Spleen (tissue), 11 donors: ENCODE measurements around the gene PRR11. TPM values are rescaled to one million over a fixed set of nuclear protein-coding genes. Genes with fewer than 3 reads are reported as not detected.
A peak's percentile ranks its signal among the peaks of the same experiment; 100 is the strongest.
"Not testable (repeated sequence)": the region's sequence is repeated elsewhere in the genome, so short reads cannot be mapped to it uniquely, and the experiment has no call there.

ENCODE experiments used
- DNase-seq: peaks from one replicate; pipeline ENCODE4 v3.0.0-alpha.2; 2020
- H3K27ac ChIP-seq, 8 donors: fragments of 200-600 bp; sonication (generic) in 7 of 8; 1 replicate in 4 of 8; 2 replicates in 4 of 8; pipeline versions ENCODE4 v1.5.0 to v1.8.0; 2016 to 2021; ENCODE audit warnings: inconsistent platforms in 4 of 8, mild to moderate bottlenecking in 4 of 8, moderate library complexity in 1 of 8
- H3K27me3 ChIP-seq, 7 donors: fragments of 200-600 bp; sonication (generic) in 6 of 7; replicated peaks in 1 of 7; 1 replicate in 4 of 7; 2 replicates in 3 of 7; pipeline versions ENCODE4 v1.5.0 to v1.8.0; 2016 to 2021; ENCODE audit warnings: inconsistent platforms in 3 of 7, mild to moderate bottlenecking in 1 of 7
- H3K36me3 ChIP-seq, 6 donors: fragments of 200-600 bp; sonication (generic) in 5 of 6; 1 replicate in 4 of 6; 2 replicates in 2 of 6; pipeline versions ENCODE4 v1.5.0 to v1.8.0; 2016 to 2021; ENCODE audit warnings: inconsistent platforms in 2 of 6
- H3K4me1 ChIP-seq, 6 donors: fragments of 200-600 bp; sonication (generic) in 5 of 6; 1 replicate in 3 of 6; 2 replicates in 3 of 6; pipeline versions ENCODE4 v1.5.0 to v1.8.0; 2016 to 2021; ENCODE audit warnings: inconsistent platforms in 3 of 6
- H3K4me3 ChIP-seq, 8 donors: fragments of 200-600 bp; sonication (generic) in 7 of 8; 1 replicate in 4 of 8; 2 replicates in 4 of 8; pipeline versions ENCODE4 v1.5.0 to v1.8.0; 2016 to 2021; ENCODE audit warnings: inconsistent platforms in 4 of 8, mild to moderate bottlenecking in 4 of 8, moderate library complexity in 2 of 8
- H3K9me3 ChIP-seq, 8 donors: fragments of 200-600 bp; sonication (generic) in 7 of 8; 1 replicate in 4 of 8; 2 replicates in 4 of 8; pipeline versions ENCODE4 v1.5.0 to v1.8.0; 2016 to 2021; ENCODE audit warnings: inconsistent platforms in 4 of 8
- CTCF ChIP-seq, 11 experiments: fragments of 200-600 bp in 7 of 11; fragments of 450-650 bp in 4 of 11; sonication (generic) in 4 of 11; IDR thresholded peaks in 8 of 11; conservative IDR thresholded peaks in 3 of 11; 1 replicate in 7 of 11; 2 replicates in 4 of 11; pipeline versions ENCODE4 v1.4.0 to v1.8.0; 2016 to 2021; ENCODE audit warnings: antibody characterized with exemption in 11 of 11, inconsistent platforms in 4 of 11, mild to moderate bottlenecking in 1 of 11
- POLR2A ChIP-seq, 3 donors: fragments of 450-650 bp; IDR thresholded peaks; one replicate each; pipeline ENCODE4 v1.5.1; 2017; ENCODE audit warnings: antibody characterized with exemption in 3 of 3, mild to moderate bottlenecking in 1 of 3
- POLR2AphosphoS5 ChIP-seq, 3 donors: sonication (generic); formaldehyde crosslinking; IDR thresholded peaks; one replicate each; pipeline ENCODE4 v1.5.1; 2017; ENCODE audit warnings: antibody characterized with exemption in 3 of 3
- WGBS, 5 donors: extraction: QIAGEN DNeasy Blood & Tissue Kit in 3 of 5; methylation state at CpG; one replicate each; pipeline versions ENCODE4 v1.1.5 to v1.1.7; 2013 to 2018; 5-methylcytosine and 5-hydroxymethylcytosine counted together
- intact Hi-C: fragments of 100-400 bp; cut with DNase I; formaldehyde crosslinking; loops from one replicate; pipeline ENCODE4 v1.15.0; 2023; ENCODE audit warnings: low total_unique reads
- polyA plus RNA-seq, 3 donors: library from polyadenylated mRNA; stranded (reverse); fragments of 200-250 nt; gene quantifications; one replicate each; pipeline ENCODE4 v1.2.1, GENCODE V29; 2013
- total RNA-seq, 7 donors: library from RNA; depleted of rRNA in 3 of 7; stranded (reverse); fragments of >200 nt in 3 of 7; fragmentation: NEBNext Ultra II Directional in 4 of 7; extraction: Animal tissue kit (Norgen Biotek cat#: 25700) in 4 of 7; gene quantifications; one replicate each; pipeline versions ENCODE4 v1.1.0 to v1.2.1, GENCODE V29; 2016 to 2021
- donor health status: healthy with polysubstance abuse.
- donor health status: DM: no; HTN: no; CAD: no; lungs with moderate emphysema.
- donor health status: DM: no; HTN: no; CAD: no.
- donor health status: Bipolar disorder and iron deficiency.
- donor health status: healthy.
- donor health status: DM: no; HTN: no; CAD: no.
- donor health status: DM: yes; HTN: yes; CAD: no.

The PRR11 gene
- total and polyA plus RNA-seq, 10 donors = 0.61 to 15.3 (median 5.1) TPM

DNA sequence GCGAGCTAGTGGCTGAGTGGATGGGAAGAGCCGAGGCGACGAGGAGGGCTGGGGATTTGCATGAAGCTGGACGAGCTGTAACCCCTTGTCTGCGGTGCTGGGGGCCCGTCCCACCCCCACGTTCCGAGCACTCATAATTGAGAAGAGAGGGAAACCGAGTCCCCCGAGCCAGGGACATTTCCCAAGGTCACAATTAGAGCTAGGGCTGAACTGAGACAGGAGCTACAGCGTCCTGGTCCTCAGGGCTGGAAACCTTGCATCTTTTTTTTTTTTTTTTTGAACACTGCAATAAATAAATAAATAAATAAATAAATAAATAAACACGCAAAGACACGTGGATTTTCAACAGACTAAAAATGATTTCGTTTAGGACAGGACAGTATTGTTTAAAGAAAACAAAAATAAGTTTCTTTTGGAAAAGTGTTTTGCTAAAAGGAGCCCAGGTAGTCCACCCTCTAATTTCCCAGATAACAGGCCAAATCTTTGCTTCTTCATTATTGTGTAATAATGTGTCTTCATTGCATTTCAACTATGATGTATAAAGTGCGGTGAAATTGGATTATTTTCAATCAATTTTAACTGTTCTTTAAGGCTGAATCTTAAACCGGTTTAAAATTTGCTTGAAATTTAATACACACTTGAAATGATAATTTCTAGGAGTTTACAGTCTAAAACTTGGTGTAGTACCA is 65.8 kb downstream of the PRR11 start:
- no peak for DNase-seq
- intact Hi-C loops = no loop called here
- Histone ChIP-seq H3K27ac (peak overlapping the region in 7 of 8 donors; percentile 64 to 89 (median 86)), H3K4me3 (peak overlapping the region; percentile 60 to 89 (median 70)), H3K36me3 (no peaks in the 10 kb centered on the region), H3K4me1 (peaks cover 0 to 23% (median 14%) of the 10 kb centered on the region in 6 donors), H3K27me3 (no peaks in the 10 kb centered on the region), H3K9me3 (no peaks in the 10 kb centered on the region)
- TF ChIP-seq POLR2A (IDR thresholded peaks at IDR 0.05) (no peak), POLR2AphosphoS5 (IDR thresholded peaks at IDR 0.05) (no peak), CTCF (IDR thresholded peaks at IDR 0.05 in 8 of 11, conservative IDR thresholded peaks at IDR 0.05 in 3 of 11) (no peak)
- WGBS, 5 donors = 11 to 13% (median 12%) methylated on average over 17 of the region's 17 CpGs

GRCh38 chr17:59223813-59224212 is 68.3 kb downstream of the PRR11 start:
- Histone ChIP-seq H3K36me3 (no peaks in the 10 kb centered on the region), H3K9me3 (no peaks in the 10 kb centered on the region), H3K4me1 (peaks cover 0 to 23% (median 14%) of the 10 kb centered on the region in 6 donors), H3K27ac (no peak overlapping the region), H3K27me3 (no peaks in the 10 kb centered on the region), H3K4me3 (no peak overlapping the region)
- no peak for DNase-seq
- intact Hi-C loops = no loop called here
- WGBS, 5 donors = 92 to 97% (median 95%) methylated on average over 7 of the region's 7 CpGs
- TF ChIP-seq POLR2A (IDR thresholded peaks at IDR 0.05) = no peak

GRCh38 chr17:59228588-59228987 is 73.0 kb downstream of the PRR11 start:
- H3K27me3 ChIP-seq, H3K36me3 ChIP-seq, H3K27ac ChIP-seq, H3K4me3 ChIP-seq, H3K4me1 ChIP-seq, H3K9me3 ChIP-seq, DNase-seq, intact Hi-C loops: not testable (repeated sequence)
- 84 to 95% (median 91%) methylated on average over 1 of the region's 1 CpG for WGBS, 5 donors

DNA sequence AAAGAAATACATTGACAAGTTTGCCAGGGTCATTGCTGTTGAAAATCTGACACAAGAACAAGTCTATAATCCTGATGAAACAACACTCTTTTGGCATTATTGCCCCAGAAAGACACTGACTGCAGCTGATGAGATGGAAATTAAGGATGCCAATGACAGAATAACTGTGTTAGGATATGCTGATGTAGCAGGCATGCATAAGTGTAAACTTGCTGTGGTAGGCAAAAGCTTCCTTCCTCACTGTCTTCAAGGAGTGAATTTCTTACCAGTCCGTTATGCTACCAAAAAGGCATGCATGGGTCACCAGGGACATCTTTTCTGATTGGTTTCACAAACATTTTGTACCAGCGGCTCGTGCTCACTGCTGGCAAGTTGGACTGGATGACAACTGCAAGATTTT is 75.2 kb downstream of the PRR11 start:
- intact Hi-C loops = no loop called here
- no peak for TF ChIP-seq POLR2A (IDR thresholded peaks at IDR 0.05)
- no peak for TF ChIP-seq POLR2AphosphoS5 (IDR thresholded peaks at IDR 0.05)
- TF ChIP-seq CTCF (IDR thresholded peaks at IDR 0.05 in 8 of 11, conservative IDR thresholded peaks at IDR 0.05 in 3 of 11) = no peak
- WGBS, 5 donors = 79 to 91% (median 90%) methylated on average over 3 of the region's 3 CpGs

DNA sequence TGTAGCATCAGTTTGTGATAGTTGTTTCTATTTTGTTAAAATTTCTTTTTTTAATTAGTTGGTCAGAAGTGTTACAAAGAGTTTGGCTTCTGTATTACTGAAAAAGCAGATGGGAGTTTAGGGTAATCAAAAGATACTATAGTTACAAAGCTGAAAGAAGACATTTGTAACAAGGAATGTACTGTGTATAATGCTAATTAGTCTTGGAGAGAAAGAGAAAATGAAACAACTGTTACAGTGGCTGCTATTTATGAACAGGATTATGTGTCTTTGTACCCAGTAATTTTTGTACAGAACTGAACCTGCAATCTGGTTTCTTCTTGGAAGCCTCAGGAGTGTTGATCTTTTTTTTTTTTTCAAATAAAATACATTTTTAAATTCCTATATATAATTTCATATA is 79.1 kb downstream of the PRR11 start:
- no peak for TF ChIP-seq POLR2A (IDR thresholded peaks at IDR 0.05)
- H3K36me3 ChIP-seq = no peaks in the 10 kb centered on the region
- intact Hi-C loops = no loop called here

More for the DNA sequence above, 75.2 kb downstream of the PRR11 start:
- H3K4me3 ChIP-seq = no peak overlapping the region
- no peak for DNase-seq
- no peaks in the 10 kb centered on the region for H3K9me3 ChIP-seq
- H3K27me3 ChIP-seq = no peaks in the 10 kb centered on the region
- H3K27ac ChIP-seq = no peak overlapping the region
- H3K36me3 ChIP-seq = no peaks in the 10 kb centered on the region
- peaks cover 0 to 3% (median 0%) of the 10 kb centered on the region in 6 donors for H3K4me1 ChIP-seq

More for the DNA sequence above, 79.1 kb downstream of the PRR11 start:
- Histone ChIP-seq H3K27ac (no peak overlapping the region), H3K27me3 (no peaks in the 10 kb centered on the region), H3K4me1 (peaks cover 0 to 3% (median 0%) of the 10 kb centered on the region in 6 donors), H3K9me3 (no peaks in the 10 kb centered on the region), H3K4me3 (no peak overlapping the region)
- no peak for DNase-seq
